GM21619 (cell line): Measurements from ENCODE around the gene MLLT10.
"Not testable (repeated sequence)": the region's sequence is repeated elsewhere in the genome, so short reads cannot be mapped to it uniquely, and the experiment has no call there.

Experiments used
- ATAC-seq: cut with Tn5 transposase; IDR thresholded peaks from one replicate; pipeline ENCODE4 v1.9.1; 2021; ENCODE audit not compliant: unreplicated experiment

The MLLT10 gene

GRCh38 chr10:21628645-21629044, 94.6 kb downstream of the MLLT10 start:
- ATAC-seq: not testable (repeated sequence)

DNA sequence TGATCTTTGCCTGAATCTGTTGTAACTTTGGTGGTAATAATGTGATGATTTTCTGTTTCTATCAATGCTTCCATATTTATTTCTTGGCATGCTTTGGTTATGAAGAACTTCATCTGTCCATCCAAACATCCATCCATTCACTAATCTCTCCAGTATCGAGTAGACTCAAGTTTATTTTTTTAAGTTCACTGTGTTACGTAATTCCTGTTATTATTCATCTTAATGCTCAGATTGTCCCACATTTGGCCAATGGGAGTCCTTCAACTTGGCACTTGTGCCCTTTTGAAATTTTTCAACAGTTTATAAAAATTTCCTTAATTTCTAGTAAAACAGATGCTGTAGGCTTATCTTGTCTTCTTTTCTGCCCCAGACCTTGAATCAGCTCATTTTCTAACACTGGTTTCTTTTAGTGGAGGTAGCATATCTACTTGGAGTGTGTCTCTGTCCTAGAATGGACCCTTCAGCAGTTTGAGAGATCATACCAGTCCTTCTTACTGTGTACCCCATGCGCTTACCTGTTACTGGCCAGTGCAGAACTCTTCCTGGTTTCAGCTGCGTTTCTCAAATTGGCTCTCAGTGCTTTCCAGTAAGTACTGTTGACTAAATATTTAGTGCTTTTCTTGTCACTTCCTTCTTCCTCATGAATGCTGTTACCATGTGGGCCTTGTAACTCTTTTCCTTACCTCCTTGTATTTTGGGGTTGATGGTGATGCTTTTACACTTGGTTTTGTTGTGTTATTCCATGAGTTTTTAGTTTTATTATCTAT, 100.8 kb downstream of the MLLT10 start:
- ATAC-seq: no peak

DNA sequence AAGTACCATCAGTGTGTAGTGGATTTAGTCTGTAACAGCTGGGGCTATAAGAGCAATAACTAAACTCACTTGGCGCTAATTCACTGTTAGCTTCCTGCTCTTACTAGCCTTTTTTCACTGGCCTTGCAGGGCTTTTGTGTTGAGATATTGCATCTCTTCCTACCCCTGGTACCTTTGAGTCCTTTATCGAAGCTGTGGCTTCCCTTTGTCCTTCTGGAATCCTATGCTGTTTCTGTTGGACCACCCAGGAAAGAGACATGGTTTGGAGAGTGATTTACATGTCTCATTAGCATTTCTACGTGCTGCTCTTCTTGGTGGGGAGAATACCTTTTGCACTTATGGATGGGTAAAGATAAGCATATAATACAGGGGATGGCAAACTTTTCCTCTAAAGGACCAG, 103.8 kb downstream of the MLLT10 start:
- ATAC-seq: no peak

DNA sequence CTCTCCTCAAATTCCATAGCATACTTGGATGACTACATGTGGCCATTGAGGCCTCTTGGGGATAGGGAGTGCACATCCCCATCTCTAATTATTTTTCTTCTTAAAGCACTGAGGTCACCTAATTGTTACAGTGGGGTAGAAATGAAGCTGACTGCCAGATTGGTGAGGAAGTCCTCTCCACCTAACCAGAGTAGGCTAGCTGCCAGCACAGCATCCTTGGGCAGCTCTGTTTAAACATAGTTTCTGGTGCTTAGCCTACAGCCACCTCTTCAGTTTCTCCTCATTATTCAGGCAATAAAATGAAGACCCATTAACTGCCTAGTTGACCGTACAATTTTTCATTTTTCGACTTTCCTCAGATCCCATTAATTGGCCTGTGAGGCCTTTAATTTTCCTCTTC, 104.6 kb downstream of the MLLT10 start:
- ATAC-seq: no peak

DNA sequence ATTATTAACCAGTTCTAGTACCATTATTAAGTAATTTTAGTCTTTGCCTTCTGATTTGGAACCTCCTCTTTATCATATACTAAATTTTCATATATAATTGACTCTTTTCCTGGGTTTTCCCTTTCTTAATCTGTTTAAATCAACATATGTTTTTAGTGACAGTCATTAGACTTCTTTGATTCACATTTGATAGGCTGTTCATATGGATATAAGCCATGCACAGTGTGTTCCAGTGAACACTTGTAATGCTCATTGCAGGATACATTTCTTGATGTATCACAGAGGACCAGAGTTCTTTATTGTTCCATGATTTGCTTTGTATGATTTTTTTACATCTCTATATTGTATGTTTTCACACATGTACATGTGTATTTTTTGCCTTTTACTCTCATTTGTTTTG, 114.0 kb downstream of the MLLT10 start:
- ATAC-seq: no peak

DNA sequence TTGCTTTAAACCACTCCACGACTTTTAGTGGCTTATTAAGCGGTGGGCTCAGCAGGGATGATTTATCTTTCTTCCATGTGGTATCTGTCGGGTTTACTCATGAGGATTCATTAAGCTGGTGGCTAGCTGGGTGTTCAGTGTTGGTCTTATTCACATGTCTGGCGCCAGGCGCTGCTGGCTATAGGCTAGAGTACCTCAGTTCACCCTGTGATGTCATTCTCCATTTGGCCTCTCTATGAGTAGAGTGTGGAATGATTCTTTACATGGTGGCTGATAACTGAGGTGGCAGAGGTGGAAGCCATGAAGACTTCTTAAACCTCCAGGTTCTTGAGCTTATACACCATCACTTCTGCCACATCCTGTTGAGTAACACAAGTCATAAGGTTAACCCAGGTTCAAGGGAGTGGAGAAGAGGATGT, 115.4 kb downstream of the MLLT10 start:
- ATAC-seq: no peak

DNA sequence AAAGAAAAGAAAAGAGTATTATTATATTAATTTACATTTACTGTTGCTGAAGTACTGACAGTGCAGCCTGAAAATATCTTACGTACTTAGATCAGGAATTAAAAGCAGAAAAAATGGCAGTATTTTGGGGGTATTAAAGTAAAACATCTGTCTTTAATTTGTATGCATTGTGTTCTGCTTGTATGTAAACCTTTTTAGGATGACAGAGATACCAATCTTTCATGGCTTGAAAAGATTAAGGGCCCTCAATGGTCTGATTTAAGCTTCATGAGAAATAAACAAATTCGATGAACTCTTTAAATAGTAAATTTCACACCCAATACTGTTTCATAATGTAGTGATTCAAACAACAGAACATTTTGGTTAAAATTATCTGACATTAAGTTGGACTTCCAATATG, 116.3 kb downstream of the MLLT10 start:
- no peak for ATAC-seq

GRCh38 chr10:21655236-21655635, 121.2 kb downstream of the MLLT10 start:
- ATAC-seq: no peak

DNA sequence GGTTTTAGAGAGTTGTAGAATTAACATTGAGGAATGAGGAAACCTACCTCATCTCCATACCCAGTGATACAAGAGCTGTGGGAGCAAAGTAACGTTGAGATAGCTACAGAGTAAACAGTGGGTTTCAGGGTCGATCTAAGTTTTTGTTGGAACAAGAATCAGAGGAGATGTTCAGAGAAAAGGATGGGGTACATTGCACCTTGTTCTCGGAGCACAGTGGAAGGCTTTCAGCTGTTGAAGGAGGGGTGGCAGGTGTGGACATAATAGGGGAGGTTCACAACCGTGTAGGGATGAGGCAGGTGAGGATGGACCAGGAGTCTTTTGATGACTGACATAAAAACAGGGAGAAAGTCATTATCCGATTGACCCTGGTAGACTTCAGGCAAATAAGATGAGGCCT, 121.7 kb downstream of the MLLT10 start:
- no peak for ATAC-seq

GRCh38 chr10:21661087-21661486, 127.1 kb downstream of the MLLT10 start:
- no peak for ATAC-seq

DNA sequence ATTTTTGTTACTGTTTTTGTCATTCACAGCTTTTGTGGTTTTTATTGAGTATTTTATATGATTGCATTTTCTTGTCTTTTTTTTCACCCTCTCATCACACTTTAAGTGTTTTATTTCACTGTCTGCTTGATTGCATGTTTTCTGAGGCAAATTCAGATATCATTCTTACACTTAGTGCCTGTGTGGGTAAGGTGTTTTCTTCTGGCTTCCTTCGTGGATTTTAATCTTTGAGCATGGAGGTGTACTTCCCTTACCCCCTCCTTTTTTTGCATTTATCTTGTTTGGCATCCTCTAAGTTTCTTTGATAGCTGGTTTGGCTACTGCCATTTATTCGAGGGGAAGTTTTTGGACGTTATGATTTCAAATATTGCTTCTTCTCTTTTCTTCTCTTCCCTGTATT, 127.9 kb downstream of the MLLT10 start:
- ATAC-seq: no peak

DNA sequence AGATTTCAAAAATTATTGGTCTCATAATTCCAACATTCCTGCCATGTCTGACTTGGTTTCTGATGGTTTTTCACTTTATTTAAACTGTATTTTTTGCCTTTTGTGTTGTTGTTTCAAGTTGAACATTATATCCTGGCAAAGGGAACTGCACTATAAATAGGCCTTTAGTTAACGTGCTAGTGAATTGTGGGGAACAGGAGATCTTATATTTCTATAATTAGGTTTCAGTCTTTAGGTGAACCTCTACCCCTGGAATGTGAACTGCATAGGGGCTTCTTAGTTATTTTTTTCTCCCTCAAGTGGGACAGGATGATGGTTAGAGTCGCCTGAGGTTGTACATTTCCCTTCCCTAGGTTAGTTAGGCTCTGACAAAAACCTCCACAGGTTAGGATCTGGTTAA, 128.6 kb downstream of the MLLT10 start:
- no peak for ATAC-seq

DNA sequence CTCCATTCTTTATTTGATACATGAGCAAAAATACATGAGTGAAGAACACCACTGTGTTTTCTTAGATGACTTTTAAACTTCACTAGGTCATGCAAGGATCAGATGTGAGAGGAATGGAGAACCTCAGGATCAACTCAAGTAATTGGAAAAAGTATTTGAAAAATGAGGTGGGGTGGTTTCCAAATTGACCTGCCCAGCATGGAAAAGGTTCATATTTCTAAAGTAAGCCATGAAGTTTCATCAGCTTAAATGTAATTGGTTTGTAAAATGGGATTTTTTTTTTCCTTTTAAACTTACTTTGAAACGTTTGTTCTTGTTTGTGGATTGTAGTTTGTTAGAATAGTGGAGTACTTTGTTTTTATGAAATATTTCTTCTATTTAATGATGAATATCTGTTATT, 134.8 kb downstream of the MLLT10 start:
- no peak for ATAC-seq

DNA sequence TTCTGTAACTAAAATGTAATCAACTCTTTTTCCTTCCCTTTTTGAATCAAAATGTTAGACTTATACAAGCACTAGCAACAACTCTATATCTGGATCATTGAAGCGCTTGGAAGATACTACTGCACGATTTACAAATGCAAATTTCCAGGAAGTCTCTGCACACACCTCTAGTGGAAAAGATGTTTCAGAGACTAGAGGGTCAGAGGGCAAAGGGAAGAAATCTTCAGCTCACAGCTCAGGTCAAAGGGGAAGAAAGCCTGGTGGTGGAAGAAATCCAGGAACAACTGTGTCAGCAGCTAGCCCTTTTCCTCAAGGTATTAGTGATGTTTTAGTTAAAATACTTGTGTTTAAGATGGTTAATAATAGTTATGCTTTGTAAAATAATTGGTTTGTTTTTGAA, 136.4 kb downstream of the MLLT10 start:
- ATAC-seq: no peak

DNA sequence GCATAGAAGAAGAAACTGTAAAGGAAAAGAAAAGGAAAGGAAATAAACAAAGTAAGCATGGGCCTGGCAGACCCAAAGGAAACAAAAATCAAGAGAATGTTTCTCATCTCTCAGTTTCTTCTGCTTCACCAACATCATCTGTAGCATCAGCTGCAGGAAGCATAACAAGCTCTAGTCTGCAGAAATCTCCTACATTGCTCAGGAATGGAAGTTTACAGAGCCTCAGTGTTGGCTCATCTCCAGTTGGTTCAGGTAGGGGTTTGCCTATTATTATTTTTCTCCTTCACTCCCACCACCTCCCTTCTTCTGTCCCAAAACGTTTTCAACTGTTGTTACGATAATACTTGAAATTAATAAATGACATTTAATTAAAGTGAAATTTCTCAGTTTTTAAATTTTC, 139.6 kb downstream of the MLLT10 start:
- no peak for ATAC-seq

DNA sequence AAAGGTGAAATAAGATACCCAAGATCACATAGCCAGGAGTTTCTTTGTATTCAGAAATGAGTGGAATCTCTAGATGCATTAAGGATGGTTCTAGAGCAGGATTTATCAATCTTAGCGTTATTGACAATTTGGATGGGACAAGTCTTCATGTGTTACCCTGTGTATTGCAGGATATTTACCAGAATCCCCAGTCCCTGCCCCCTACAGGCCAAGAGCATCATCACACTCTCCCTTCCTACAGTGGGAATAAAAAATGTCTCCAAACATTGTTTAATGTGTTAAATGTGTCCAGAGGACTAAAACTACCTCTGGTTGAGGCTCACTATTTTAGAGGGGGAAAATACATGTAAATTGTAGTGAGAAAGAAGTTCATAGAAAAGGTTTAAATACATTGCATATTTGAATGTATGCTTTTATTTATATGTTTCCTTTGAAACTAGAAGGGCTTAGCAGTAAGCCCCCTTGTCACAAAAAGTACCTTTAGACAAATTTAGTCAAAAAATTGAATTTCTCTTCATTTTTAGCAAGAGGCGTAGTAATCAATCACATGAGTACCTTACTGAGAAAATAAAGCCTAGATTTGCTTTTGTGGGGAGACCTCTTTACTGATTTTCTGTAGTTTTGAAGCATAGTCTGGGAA, 141.2 kb downstream of the MLLT10 start:
- ATAC-seq: no peak

DNA sequence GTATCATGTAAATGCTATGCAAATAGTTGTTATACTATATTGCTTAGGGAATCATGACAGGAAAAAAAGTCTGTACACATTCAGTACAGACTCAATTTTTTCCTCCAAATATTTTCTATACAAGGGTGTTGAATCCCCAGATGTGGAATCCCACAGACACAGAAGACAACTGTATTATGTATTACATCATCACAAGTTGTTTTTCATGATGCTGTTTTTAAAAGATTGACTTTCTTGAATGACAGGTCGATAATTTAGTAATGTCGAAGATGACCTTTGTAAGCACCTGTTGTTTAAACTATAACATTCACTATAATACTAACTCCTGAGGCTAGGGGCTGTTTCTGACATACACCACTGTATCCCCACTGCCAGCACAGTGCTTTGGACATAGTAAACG, 143.5 kb downstream of the MLLT10 start:
- no peak for ATAC-seq

DNA sequence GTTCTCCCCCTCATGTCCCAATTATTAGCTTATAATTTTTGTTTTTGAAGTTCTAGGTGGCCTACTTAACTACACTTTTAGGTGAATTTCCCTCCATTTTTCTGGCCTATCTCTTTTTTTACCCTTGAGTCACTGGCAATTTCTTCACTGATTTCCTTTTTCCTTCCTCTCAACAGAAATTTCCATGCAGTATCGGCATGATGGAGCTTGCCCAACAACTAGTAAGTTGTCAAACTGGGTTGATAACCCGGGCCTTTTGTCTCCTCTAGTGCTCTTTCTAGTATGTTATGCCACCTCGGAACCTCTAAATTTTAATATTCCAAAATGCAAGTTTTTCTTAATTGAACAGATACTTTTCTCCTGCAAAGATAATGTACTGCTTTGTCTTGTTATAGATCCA, 147.1 kb downstream of the MLLT10 start:
- ATAC-seq: no peak

DNA sequence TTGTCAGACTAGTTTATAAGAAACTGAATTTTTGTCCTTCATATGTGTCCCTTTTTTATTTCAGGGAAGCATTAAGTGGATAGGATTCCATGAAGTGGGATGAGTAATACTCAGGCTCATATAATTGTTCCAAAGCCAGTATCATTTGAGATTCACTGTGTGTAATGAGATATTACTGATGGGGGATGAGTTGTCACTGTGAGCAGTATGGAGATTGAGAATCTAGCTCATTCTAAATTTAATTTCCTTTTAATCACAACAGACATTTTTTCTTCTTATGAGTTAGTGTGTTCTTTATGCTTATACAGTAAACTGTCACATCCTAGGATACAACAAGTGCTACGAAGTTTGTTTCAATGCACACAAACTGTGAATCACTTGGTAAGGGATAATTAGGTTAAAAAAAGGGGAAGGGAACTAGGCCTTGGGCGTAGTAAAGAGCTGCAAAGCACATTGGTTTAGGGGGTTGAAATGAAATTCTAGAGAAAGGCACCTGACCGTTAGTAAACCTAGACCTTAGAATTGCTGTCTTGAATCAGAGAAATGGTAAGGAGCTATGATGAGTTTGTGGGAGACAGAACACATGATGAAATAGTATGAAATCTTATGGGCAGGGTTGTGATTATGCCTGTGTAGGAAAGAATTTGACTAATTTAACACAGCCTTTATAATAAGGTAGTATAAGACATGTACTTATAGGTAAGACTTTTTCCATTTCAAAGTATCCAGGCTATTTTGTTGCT, 153.4 kb downstream of the MLLT10 start:
- ATAC-seq: no peak

DNA sequence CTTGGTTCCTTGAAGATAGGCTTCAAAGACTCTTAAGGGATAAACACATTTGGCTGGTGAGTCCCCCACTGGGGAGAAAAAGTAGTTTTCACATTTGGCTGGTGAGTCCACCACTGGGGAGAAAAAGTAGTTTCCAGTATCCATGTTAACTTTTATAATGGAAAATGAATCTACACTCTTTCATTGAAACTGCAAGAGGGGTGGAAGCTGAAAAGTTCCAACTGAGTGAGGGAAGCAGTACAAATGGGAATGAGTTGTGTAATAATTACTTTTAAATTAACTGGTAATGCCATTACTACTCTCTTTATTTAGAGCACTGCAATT, 153.9 kb downstream of the MLLT10 start:
- no peak for ATAC-seq

DNA sequence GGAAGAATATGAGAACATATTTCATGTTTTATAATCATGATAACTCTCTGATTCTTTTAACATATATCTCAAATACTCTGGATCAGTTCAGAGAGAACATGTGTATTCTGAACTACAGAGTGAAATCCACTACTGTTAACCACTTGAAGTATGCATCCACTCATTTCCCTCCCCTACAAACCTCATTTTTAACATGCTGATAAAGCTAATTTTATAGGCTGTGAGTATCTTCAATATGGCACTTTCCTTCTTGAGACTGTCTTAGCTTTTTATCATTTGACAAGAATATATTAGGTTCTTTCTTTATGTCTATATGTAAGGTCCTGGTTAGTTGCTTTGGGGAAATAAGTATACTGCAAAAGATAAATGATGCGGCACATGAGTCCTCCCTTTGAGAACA, 154.8 kb downstream of the MLLT10 start:
- ATAC-seq: no peak

GRCh38 chr10:21689881-21690280, 155.8 kb downstream of the MLLT10 start:
- no peak for ATAC-seq
